ENCODE results near the gene SGK1. TPM values are rescaled to one million over a fixed set of nuclear protein-coding genes. Genes with fewer than 3 reads are reported as not detected.
"Not testable (repeated sequence)": the region's sequence is repeated elsewhere in the genome, so short reads cannot be mapped to it uniquely, and the experiment has no call there.

Gene SGK1
- polyA plus RNA-seq, 1 of the 3 experiments (the other 2 are of a cell fraction): 440 TPM

- TF ChIP-seq CTCF (IDR thresholded peaks at IDR 0.05): no peak
These were observed 110.5 kb downstream of the SGK1 start (continued) for GRCh38 chr6:134207421-134207820.

GRCh38 chr6:134205366-134205765, 112.5 kb downstream of the SGK1 start:
- CTCF ChIA-PET: interaction anchor here (0.7 to 1.2 kb wide), 4 partner anchors 9 to 955 kb away, joined by 3 to 4 read pairs (median 4); no protein-coding TSS in a partner anchor
- Histone ChIP-seq H3K9ac (no peak overlapping the region), H3K36me3 (replicated peaks in 1 of 2; ENCODE audit: control insufficient read depth in 1 of 2, insufficient read depth in 2 of 2, low read length in 1 of 2) (no peaks in the 10 kb centered on the region), H3K4me2 (no peak overlapping the region), H3K27me3 (ENCODE audit: insufficient read depth) (no peaks in the 10 kb centered on the region), H3K79me2 (ENCODE audit: insufficient read depth) (no peaks in the 10 kb centered on the region), H3K27ac (ENCODE audit: low read depth in 2 of 2, low read length in 1 of 2) (no peak overlapping the region), H3K4me3 (ENCODE audit: low read depth in 2 of 2, low read length in 1 of 2) (no peak overlapping the region), H3F3A (replicated peaks; ENCODE audit: insufficient read depth) (no peaks in the 10 kb centered on the region), H4K20me1 (ENCODE audit: insufficient read depth) (no peaks in the 10 kb centered on the region), H3K4me1 (ENCODE audit: control insufficient read depth in 1 of 2, insufficient read depth in 2 of 2, low read depth in 1 of 2, low read length in 1 of 2) (no peaks in the 10 kb centered on the region), H2AFZ (ENCODE audit: low read depth) (no peak overlapping the region), H3K9me2 (no peaks in the 10 kb centered on the region), H3K9me3 (no peaks in the 10 kb centered on the region)
- POLR2A ChIA-PET: no interaction called here
- 98% methylated on average over 4 of the region's 4 CpGs for WGBS (ENCODE audit: low lambda C conversion rate)
- no peak for TF ChIP-seq ELF1 (IDR thresholded peaks at IDR 0.05)
- no peak for TF ChIP-seq IRF3 (IDR thresholded peaks at IDR 0.05; ENCODE audit: low read depth, low read length)
- no peak for TF ChIP-seq FOXM1 (IDR thresholded peaks at IDR 0.05; ENCODE audit: low read depth)
- no peak for TF ChIP-seq CHD2 (IDR thresholded peaks at IDR 0.05; ENCODE audit: low read length, partially characterized antibody)
- no peak for TF ChIP-seq YY1 (IDR thresholded peaks at IDR 0.05; ENCODE audit: low read depth)
- TF ChIP-seq RFX5 (IDR thresholded peaks at IDR 0.05; ENCODE audit: low read length): no peak
- TF ChIP-seq NRF1 (IDR thresholded peaks at IDR 0.05; ENCODE audit: low read depth, low read length): no peak
- no peak for TF ChIP-seq TAF1 (IDR thresholded peaks at IDR 0.05; ENCODE audit: borderline replicate concordance, low read depth, low read length)
- no peak for TF ChIP-seq GATA2 (CRISPR knock-in tag; IDR thresholded peaks at IDR 0.05)
- no peak for DNase-seq

GRCh38 chr6:134204759-134205158, 113.2 kb downstream of the SGK1 start:
- H3K27me3 ChIP-seq (ENCODE audit: insufficient read depth); POLR2A ChIA-PET; H3K27ac ChIP-seq (ENCODE audit: low read depth in 2 of 2, low read length in 1 of 2); H2AFZ ChIP-seq (ENCODE audit: low read depth); H3K9me2 ChIP-seq; H4K20me1 ChIP-seq (ENCODE audit: insufficient read depth); H3K79me2 ChIP-seq (ENCODE audit: insufficient read depth); H3K4me1 ChIP-seq (ENCODE audit: control insufficient read depth in 1 of 2, insufficient read depth in 2 of 2, low read depth in 1 of 2, low read length in 1 of 2); H3K36me3 ChIP-seq (replicated peaks in 1 of 2; ENCODE audit: control insufficient read depth in 1 of 2, insufficient read depth in 2 of 2, low read length in 1 of 2); H3K9me3 ChIP-seq; H3K4me2 ChIP-seq; H3K4me3 ChIP-seq (ENCODE audit: low read depth in 2 of 2, low read length in 1 of 2); H3K9ac ChIP-seq; DNase-seq; H3F3A ChIP-seq (replicated peaks; ENCODE audit: insufficient read depth): not testable (repeated sequence)
- CTCF ChIA-PET: interaction anchor here (0.7 to 1.2 kb wide), 6 partner anchors 8 to 955 kb away, joined by 3 to 4 read pairs (median 3); no protein-coding TSS in a partner anchor
- 95% methylated on average over 1 of the region's 1 CpG for WGBS (ENCODE audit: low lambda C conversion rate)

All from SK-N-SH (cell line).